ENCODE results near the gene USP10.
A peak's percentile ranks its signal among the peaks of the same experiment; 100 is the strongest.
"Not testable (repeated sequence)": the region's sequence is repeated elsewhere in the genome, so short reads cannot be mapped to it uniquely, and the experiment has no call there.

USP10 gene

GRCh38 chr16:84673561-84673960 is 26.2 kb upstream of the USP10 start:
- DNase-seq (ENCODE audit: low spot score), result no peak

- no peak for DNase-seq (ENCODE audit: low spot score)
These were observed 24.4 kb upstream of the USP10 start for GRCh38 chr16:84675423-84675822.

GRCh38 chr16:84675884-84676283 is 23.9 kb upstream of the USP10 start:
- no peak for DNase-seq (ENCODE audit: low spot score)

- no peak for DNase-seq (ENCODE audit: low spot score)
These were observed 22.6 kb upstream of the USP10 start for GRCh38 chr16:84677017-84677803.

- no peak for DNase-seq (ENCODE audit: low spot score)
These were observed 22.0 kb upstream of the USP10 start for GRCh38 chr16:84677849-84678248.

- DNase-seq (ENCODE audit: low spot score), result no peak
These were observed 21.3 kb upstream of the USP10 start for GRCh38 chr16:84678541-84678940.

GRCh38 chr16:84680165-84680842 is 19.5 kb upstream of the USP10 start:
- DNase-seq (ENCODE audit: low spot score), result no peak

GRCh38 chr16:84680843-84681629 is 18.8 kb upstream of the USP10 start:
- DNase-seq (ENCODE audit: low spot score), result no peak

GRCh38 chr16:84683691-84684591 is 15.9 kb upstream of the USP10 start:
- no peak for DNase-seq (ENCODE audit: low spot score)

- DNase-seq (ENCODE audit: low spot score), result no peak
These were observed 15.2 kb upstream of the USP10 start for GRCh38 chr16:84684592-84684965.

GRCh38 chr16:84685210-84685609 is 14.6 kb upstream of the USP10 start:
- no peak for DNase-seq (ENCODE audit: low spot score)

GRCh38 chr16:84686707-84687298 is 13.0 kb upstream of the USP10 start:
- no peak for DNase-seq (ENCODE audit: low spot score)

GRCh38 chr16:84687715-84688114 is 12.1 kb upstream of the USP10 start:
- DNase-seq (ENCODE audit: low spot score), result no peak

GRCh38 chr16:84688163-84688562 is 11.6 kb upstream of the USP10 start:
- DNase-seq (ENCODE audit: low spot score), result not testable (repeated sequence)

GRCh38 chr16:84689111-84689510 is 10.7 kb upstream of the USP10 start:
- DNase-seq (ENCODE audit: low spot score), result no peak

- DNase-seq (ENCODE audit: low spot score), result no peak
These were observed 9.5 kb upstream of the USP10 start for GRCh38 chr16:84690088-84690819.

GRCh38 chr16:84692451-84693214 is 7.2 kb upstream of the USP10 start:
- DNase-seq (ENCODE audit: low spot score), result no peak

GRCh38 chr16:84693869-84694268 is 5.9 kb upstream of the USP10 start:
- DNase-seq (ENCODE audit: low spot score), result not testable (repeated sequence)

- no peak for DNase-seq (ENCODE audit: low spot score)
These were observed 4.8 kb upstream of the USP10 start for GRCh38 chr16:84694980-84695379.

- DNase-seq (ENCODE audit: low spot score), result peak; percentile 27
These were observed 571 bp upstream of the USP10 start for GRCh38 chr16:84699147-84699711.
